Measurements from ENCODE around the gene HIGD1C.
"Not testable (repeated sequence)": the region's sequence is repeated elsewhere in the genome, so short reads cannot be mapped to it uniquely, and the experiment has no call there.

HIGD1C gene

DNA sequence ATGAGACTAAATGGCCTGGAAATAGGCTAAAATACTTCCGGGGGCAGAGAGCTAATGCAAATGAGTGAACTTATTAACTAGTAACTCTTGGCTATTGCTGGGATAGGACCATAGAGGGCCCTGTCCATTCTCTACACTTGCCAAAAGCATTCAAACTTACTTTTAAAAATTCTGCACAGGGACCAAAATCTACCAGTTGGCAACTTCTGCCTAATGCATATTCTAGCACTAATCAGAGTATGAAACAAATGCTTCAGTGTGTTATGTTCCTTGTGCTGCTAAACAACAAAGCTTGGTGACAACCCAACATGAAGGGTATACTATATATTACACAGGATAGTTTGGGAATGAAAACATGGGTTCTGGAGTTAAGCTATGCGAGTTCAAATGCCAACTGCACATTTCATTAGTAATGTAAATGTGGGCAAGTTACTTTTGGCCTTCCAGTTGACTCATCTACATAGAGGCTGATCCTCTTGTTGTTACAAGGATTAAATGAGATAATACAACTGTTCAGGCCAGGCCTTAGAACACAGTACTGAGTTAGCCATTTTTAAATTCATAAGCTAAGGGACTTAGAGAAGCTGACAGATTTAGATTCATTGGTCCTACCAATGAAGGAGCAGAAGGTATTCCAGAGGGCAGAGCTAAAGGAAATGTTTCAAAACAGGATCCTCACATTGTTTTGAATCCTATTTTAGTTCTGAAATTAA lies 32.4 kb downstream of the HIGD1C start:
- DNase-seq (ENCODE audit: low read depth, low spot score): no peak

- DNase-seq (ENCODE audit: low read depth, low spot score): no peak
Observed at GRCh38 chr12:50985322-50985721, 33.0 kb downstream of the HIGD1C start.

DNA sequence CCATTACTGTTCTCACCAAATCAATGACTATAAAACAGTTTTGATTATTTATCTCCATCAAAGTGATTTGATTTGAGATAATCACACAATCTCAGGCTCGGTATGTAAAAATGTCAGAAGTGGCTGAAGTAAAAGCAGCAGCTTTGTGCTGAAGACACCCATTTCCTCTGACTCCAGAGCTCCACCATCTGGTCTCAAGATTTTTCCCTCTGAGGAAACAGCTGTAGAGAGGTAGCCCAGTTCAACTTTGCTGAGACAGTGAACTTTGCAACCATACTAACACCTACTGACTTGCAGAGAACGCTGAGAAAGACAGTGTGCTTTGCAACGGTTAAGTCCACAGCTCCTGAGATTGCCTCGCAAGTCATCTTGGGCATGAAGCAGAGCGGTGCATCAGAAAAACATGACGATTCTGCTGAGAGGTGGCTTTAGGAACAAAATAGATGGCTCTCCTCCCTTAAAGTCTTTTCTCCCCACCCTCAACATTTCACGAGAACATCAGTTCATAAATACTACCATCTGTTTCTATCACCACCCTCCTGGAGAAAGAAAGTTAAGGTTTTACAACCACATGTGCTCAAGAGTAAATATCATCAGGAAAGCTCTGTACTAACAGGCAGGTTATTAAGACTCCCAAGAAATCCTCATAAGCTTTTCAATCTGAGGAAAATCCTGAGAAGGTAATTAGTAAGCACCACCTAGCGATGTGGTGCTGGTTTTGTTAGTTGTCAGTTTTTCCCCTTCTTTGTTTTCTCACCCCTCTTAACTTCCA lies 34.8 kb downstream of the HIGD1C start:
- DNase-seq (ENCODE audit: low read depth, low spot score): no peak

DNA sequence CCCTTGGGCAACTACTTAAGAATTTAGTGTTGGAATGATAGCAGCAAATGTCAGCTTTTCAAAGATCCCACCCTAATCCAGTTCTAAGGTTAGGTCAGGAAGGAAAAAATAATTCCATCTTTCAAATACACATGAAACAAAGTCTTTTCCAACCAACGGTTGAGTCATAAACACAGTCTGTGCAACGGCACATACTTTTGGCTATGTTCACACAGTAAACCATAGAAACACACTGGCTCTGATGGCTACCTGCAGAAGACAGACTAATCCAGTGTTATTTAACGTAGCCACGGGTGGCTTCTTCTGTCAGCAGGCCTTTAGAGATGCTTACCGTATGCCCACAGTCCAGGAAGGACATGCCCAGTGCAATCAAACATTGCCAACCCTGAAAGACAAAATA lies 35.7 kb downstream of the HIGD1C start:
- no peak for DNase-seq (ENCODE audit: low read depth, low spot score)

- DNase-seq (ENCODE audit: low read depth, low spot score): no peak
Observed at GRCh38 chr12:50988871-50989270, 36.5 kb downstream of the HIGD1C start.

DNA sequence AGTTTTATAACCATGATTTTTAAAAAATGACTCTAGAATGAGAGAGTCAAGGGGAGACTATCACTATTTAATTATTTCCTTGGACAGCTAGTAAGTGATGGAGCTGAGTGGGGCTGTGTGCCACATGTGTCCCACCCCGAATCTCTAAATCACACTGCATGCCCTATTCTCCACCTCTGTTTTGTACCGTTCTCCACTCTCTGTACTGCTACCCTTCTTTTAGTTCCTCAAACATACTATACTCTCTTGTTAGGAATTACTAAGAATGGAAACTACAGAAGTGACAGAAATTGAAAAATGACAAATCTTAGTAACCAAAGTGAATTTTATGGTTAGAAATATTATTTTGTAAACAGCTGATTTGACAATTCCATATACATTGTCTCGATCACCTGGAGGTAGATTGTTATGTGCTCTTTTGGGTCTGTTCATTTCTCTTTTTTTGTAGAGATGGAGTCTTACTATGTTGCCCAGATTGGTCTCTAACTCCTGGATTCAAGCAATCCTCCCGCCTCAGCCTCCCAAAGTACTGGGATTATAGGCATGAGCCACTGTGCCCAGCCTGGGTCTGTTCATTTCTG lies 37.9 kb downstream of the HIGD1C start:
- DNase-seq (ENCODE audit: low read depth, low spot score): no peak

- DNase-seq (ENCODE audit: low read depth, low spot score): no peak
Observed at GRCh38 chr12:50990791-50991190, 38.4 kb downstream of the HIGD1C start.

GRCh38 chr12:50991291-50991690 lies 38.9 kb downstream of the HIGD1C start:
- DNase-seq (ENCODE audit: low read depth, low spot score): no peak

DNA sequence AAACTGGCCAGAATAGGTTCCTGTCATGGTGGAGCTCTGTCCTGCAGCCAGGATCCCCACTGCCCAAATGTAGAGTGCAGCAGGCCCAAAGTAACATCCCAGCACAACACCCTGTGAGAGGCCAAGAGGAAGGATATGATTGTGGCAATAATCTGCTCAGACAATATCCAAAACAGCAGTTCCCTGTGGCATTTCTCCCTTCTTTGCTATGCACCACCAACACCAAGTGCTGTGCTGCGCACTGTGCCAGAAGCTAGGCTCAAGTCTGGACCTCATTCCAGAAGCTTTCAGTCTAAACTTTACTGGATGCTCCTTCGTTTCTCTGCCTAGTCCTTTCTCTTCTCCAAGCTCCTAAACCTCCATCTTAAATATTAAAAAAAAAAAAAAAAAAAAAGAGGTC lies 40.5 kb downstream of the HIGD1C start:
- no peak for DNase-seq (ENCODE audit: low read depth, low spot score)

DNA sequence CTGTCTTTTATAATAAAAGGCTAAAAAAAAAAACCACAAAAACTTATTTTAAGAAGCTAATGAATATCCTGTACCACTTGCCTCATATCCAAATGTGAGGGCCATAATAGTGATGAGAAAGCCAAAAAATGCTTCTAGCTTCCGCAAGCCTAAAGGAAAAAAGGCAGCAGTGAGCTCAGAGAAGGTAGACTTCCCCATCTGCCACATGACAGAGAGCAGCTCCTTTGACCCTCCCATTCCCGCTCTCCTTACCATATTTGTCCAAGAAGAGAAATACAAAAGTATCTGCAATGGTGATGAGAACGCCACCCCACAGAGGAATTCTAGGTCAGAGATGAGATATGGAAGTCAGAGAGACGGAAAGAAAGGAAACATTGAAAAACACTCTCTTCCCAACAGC lies 46.7 kb downstream of the HIGD1C start:
- DNase-seq (ENCODE audit: low read depth, low spot score): no peak

DNA sequence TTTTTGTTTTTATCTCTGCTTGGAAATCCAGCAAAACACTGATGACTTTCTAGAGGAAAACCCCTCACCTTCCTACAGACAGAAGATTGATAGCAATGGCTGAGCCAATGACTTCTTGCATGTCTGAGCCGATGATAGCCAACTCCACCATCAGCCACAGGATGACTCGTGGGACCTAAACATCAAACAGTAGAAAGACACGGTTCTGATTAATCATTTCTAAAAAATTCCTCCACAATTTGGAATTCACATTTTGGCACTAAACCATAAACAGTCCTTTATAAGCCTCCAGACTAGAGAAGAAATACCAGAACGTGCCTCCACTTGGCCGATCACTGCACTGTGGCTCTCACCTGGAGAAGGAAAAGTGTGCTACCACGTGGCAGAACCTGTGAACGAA lies 47.9 kb downstream of the HIGD1C start:
- DNase-seq (ENCODE audit: low read depth, low spot score): no peak

DNA sequence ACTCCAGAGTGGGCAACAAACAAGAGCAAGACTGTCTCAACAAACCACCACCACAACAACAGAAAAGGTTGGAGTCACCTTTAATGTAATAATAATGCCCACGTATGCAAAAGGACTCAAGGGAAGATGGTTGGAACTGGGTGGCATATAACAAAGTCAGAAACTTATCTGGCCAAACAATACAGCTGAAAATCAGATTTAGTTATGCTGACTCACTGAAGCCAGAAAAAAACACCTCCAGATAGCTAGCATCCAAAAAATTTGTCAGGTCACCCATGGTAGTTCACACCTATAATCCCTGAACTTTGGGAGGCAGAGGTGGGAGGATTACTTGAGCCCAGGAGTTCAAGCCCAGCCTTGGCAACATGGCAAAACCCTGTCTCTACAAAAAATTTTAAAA lies 49.5 kb downstream of the HIGD1C start:
- DNase-seq (ENCODE audit: low read depth, low spot score): no peak

DNA sequence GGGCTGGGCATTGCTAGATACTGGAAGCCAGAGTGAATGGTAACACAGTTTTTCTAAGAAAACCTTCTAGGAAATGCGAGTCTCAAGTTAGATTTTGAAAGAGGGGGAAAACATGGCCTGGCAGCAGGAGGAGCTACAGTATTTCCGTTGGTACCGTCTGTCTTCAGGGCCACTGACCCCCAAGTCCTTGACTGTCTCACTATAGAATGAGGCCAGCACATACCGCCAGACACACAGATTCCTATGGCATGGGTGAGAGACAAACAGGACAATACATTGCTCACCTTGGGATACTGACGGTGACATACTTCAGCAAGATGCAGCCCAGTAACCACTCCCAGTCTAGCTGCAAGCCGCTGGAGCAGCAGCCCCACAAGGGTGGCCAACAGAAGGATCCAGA lies 52.2 kb downstream of the HIGD1C start:
- DNase-seq (ENCODE audit: low read depth, low spot score): no peak

DNA sequence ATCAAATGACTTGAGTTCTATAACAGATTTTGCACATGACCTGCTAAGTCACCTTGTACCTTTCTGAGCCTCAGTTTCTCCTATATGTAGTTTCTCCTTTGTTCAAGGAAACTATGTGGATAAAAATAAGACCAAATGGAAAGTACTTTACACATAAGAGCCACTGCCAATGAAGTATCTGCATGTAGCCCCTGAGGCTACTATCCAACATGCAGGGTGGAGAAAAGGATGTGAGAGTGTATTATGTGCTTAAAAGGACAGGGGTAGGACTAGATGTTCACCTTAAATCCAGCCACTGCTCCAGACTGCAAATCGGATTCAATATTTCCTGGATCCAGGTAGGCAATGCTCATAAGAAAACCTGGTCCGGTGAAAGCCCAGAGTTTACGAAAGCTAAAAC lies 52.7 kb downstream of the HIGD1C start:
- no peak for DNase-seq (ENCODE audit: low read depth, low spot score)

DNA sequence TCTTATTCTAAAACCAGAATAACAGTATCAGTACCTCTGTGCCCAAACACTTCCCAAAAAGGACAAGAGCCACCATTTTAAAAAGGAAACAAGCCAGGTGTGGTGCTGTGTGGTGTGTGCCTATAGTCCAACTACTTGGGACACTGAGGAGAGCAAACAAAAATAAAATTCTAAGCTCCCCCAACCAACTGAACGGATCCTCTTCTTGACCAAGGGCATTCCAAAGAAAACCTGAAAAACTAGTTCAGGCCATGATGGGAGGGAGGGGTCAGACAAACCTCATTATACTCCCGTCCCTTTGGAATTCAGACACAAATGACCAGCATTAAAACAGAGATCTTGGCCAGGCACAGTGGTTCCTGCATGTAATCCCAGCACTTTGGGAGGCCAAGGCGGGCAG lies 53.3 kb downstream of the HIGD1C start:
- DNase-seq (ENCODE audit: low read depth, low spot score): no peak

GRCh38 chr12:51008329-51009055 lies 56.1 kb downstream of the HIGD1C start:
- no peak for DNase-seq (ENCODE audit: low read depth, low spot score)

DNA sequence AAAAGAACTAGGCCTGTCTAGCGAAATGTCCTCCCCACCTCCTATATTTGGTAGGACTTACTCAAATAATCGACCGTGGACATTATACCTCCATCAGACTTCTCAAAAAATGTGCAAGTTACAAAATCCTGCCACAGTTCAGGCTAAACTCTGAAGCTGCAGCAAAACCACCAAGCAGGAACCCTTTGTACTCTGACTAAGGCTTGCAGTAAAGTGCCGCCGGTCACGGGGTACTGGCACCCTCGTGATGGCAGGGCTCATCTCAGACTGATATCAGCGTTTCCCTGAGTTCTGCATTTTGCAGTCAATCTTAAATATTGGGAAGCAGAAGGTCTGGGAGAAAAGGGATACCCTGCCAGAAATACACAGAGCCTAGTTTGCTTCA lies 56.7 kb downstream of the HIGD1C start:
- no peak for DNase-seq (ENCODE audit: low read depth, low spot score)

DNA sequence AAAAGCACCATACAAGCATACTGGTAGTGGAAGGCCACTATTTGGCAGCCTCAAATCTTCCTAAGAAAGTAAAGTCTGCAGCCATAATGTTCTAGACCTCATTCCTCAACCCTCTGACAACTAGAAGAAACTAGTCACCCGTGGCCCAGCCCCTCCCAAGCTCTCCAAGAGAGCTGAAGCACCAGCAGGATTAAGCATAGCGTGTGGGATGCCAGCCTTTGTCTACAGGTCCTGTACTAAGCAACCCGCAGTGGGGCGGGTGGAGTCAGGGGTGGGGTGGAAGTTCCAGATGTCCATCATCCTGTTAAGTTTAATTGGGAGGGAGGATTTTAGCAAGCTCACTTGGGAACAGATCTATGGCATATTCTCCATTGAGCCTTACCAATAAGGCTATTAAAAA lies 59.6 kb downstream of the HIGD1C start:
- DNase-seq (ENCODE audit: low read depth, low spot score): no peak

GRCh38 chr12:51012570-51013236 lies 60.4 kb downstream of the HIGD1C start:
- DNase-seq (ENCODE audit: low read depth, low spot score): no peak

DNA sequence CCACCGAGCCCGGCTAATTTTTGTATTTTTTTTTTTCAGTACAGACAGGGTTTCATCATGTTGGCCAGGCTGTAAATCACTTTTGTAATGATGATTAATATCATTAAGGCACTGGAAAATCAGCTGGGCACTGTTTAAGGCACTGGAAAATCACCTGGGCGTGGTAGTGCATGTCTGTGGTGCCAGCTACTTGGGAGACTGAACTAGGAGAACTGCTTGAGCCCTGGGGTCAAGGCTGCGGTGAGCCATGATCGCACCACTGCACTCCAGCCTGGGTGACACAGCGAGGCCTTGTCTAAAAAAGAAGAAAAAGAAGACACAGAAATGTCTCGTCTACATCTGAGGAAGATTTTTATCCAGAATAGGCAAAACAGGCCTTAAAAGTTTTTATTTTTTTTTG lies 61.1 kb downstream of the HIGD1C start:
- DNase-seq (ENCODE audit: low read depth, low spot score): no peak

GRCh38 chr12:51014467-51014866 lies 62.1 kb downstream of the HIGD1C start:
- not testable (repeated sequence) for DNase-seq (ENCODE audit: low read depth, low spot score)

DNA sequence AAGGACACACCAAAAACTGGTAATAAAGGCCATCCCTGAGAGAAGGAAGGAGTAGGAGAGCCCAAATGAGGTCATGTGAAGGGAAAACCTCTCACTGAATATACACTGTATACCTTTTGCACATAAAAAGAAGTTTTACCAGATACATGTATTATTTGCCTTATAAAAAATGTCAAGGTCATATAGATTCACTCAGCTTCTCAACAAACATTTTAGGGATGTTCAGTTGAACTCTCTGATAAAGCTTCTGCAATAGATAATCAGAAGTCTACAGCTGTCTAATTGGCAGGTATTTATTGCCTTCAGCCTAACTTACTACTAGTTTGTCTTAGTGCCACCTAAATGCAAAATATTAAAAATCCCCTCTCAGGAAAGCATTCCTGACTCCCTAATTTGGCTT lies 65.1 kb downstream of the HIGD1C start:
- DNase-seq (ENCODE audit: low read depth, low spot score): no peak

Measured in activated naive CD8-positive, alpha-beta T cell treated with anti-CD3 and anti-CD28 coated beads, Interleukin-2, amount 50 U/mL, for 16 hours (primary cell).